ENCODE data around the gene CEP19.

DNA sequence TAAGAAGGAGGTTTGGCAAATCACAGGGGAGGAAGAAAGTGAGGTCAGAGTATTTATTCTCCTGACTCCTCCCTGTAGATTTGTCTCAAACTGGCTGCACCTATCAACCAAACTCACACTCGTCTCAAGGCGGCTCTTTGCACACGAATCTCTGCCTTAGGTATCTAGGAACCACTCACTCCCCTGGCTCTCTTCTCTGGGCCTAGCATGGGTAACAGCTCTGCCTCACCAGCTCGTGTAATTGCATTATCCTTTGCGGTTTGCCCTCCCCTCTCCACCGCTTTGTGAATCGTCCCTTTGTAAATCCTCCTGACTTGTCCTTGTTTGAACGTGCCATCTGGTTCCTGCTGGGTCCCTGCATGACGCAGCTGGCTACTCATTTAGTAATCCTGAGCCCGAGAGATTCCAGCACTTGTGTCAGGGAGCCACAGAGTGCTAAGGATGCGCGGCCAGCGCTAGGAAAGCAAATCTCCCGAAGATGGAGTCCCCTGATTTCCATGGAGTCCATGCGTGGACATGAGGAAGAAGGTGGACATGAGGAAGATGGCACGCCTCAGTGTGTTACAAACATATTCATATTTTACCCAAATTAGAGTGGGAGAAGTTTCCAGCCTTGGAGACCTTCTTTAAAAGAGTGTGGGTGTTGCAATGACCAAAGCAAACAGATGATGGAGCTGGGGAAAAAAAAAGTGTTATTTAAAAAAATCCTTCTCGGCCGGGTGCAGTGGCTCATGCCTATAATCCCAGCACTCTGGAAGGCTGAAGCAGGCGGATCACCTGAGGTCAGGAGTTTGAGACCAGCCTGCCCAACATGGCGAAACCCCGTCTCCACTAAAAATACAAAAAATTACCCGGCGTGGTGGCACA lies 45.8 kb downstream of the CEP19 start:
- TF ChIP-seq, protein P1, sequence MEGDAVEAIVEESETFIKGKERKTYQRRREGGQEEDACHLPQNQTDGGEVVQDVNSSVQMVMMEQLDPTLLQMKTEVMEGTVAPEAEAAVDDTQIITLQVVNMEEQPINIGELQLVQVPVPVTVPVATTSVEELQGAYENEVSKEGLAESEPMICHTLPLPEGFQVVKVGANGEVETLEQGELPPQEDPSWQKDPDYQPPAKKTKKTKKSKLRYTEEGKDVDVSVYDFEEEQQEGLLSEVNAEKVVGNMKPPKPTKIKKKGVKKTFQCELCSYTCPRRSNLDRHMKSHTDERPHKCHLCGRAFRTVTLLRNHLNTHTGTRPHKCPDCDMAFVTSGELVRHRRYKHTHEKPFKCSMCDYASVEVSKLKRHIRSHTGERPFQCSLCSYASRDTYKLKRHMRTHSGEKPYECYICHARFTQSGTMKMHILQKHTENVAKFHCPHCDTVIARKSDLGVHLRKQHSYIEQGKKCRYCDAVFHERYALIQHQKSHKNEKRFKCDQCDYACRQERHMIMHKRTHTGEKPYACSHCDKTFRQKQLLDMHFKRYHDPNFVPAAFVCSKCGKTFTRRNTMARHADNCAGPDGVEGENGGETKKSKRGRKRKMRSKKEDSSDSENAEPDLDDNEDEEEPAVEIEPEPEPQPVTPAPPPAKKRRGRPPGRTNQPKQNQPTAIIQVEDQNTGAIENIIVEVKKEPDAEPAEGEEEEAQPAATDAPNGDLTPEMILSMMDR (IDR thresholded peaks at IDR 0.05): no peak
- TF ChIP-seq POLR2A (IDR thresholded peaks at IDR 0.05): no peak

All from adrenal gland (tissue), 5 donors.